ENCODE measurements around the gene SMTNL2.
"Not testable (repeated sequence)": the region's sequence is repeated elsewhere in the genome, so short reads cannot be mapped to it uniquely, and the experiment has no call there.

SMTNL2 gene

GRCh38 chr17:4639301-4640059, 55.2 kb downstream of the SMTNL2 start:
- DNase-seq = peak; percentile 16

GRCh38 chr17:4640569-4641188, 56.4 kb downstream of the SMTNL2 start:
- not testable (repeated sequence) for DNase-seq

- no peak for DNase-seq
Observed at GRCh38 chr17:4641297-4642195, 57.2 kb downstream of the SMTNL2 start, which contains the start of gene ALOX15. ALOX15 (minus strand) TSS chr17:4641678; CDS start chr17:4641651, 27 bp downstream.

- no peak for DNase-seq
Observed at GRCh38 chr17:4642286-4642685, 58.0 kb downstream of the SMTNL2 start.

GRCh38 chr17:4643676-4644075, 59.3 kb downstream of the SMTNL2 start:
- no peak for DNase-seq

GRCh38 chr17:4645642-4646041, 61.3 kb downstream of the SMTNL2 start:
- DNase-seq = no peak

- peak; percentile 50 for DNase-seq
Observed at GRCh38 chr17:4648741-4649140, 64.4 kb downstream of the SMTNL2 start.

GRCh38 chr17:4652997-4653396, 68.7 kb downstream of the SMTNL2 start:
- no peak for DNase-seq

GRCh38 chr17:4655933-4656332, 71.6 kb downstream of the SMTNL2 start:
- DNase-seq = not testable (repeated sequence)

GRCh38 chr17:4657678-4658077, 73.3 kb downstream of the SMTNL2 start:
- DNase-seq = no peak
